GM06990 (cell line): Measurements from ENCODE around the gene ZGRF1.
"Not testable (repeated sequence)": the region's sequence is repeated elsewhere in the genome, so short reads cannot be mapped to it uniquely, and the experiment has no call there.

Experiments used
- DNase-seq: peaks from one replicate; pipeline ENCODE4 v3.0.0-alpha.2; 2011; ENCODE audit not compliant: insufficient read length; ENCODE audit errors: extremely low read depth
- H3K27me3 ChIP-seq: replicated peaks from 2 replicates; pipeline ENCODE4 v1.6.0; 2011; ENCODE audit warnings: low read length; ENCODE audit not compliant: control insufficient read depth, insufficient read depth
- H3K36me3 ChIP-seq: 2 replicates; pipeline ENCODE4 v1.5.1; 2011; ENCODE audit warnings: low read length; ENCODE audit not compliant: control insufficient read depth, insufficient read depth
- H3K4me3 ChIP-seq: replicated peaks from 2 replicates; pipeline ENCODE4 v1.5.1; 2011; ENCODE audit warnings: low read depth, mild to moderate bottlenecking, control low read depth, low read length
- TF ChIP-seq, protein P1 (sequence below): IDR thresholded peaks from 2 replicates; pipeline ENCODE4 v1.5.1; 2011; ENCODE audit warnings: low read length, control low read depth, mild to moderate bottlenecking, inconsistent platforms; ENCODE audit not compliant: insufficient read depth, poor library complexity, severe bottlenecking

Gene ZGRF1

DNA sequence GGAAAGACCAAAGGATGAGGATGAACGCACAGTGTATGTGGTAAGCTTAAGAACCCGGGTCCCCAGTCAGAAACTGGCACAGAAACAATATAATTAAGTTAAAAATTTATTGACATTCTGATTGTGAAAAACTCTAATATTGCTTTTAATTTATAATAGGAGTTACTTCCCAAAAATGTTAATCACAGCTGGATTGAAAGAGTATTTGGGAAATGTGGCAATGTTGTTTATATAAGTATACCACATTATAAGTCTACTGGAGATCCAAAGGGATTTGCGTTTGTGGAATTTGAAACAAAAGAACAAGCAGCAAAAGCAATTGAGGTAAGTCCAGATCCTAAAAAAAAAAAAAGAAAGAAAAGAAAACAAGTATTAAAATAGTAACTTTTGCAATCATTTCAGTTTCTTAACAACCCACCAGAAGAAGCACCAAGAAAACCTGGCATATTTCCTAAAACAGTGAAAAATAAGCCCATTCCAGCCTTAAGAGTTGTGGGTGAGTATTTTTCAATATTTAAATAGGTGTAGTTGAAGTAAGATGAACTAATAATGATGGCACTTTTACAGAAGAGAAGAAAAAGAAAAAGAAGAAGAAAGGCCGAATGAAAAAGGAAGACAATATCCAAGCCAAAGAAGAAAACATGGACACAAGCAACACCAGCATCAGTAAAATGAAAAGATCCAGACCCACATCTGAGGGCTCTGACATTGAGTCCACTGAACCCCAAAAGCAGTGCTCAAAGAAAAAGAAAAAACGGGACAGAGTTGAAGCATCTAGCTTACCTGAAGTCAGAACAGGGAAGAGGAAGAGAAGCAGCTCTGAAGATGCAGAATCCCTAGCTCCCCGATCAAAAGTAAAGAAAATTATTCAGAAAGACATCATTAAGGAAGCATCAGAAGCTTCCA lies 10.2 kb upstream of the ZGRF1 start:
- Histone ChIP-seq H3K36me3 (peaks cover 5% of the 10 kb centered on the region), H3K4me3 (no peak overlapping the region), H3K27me3 (no peaks in the 10 kb centered on the region)
- TF ChIP-seq, protein P1, sequence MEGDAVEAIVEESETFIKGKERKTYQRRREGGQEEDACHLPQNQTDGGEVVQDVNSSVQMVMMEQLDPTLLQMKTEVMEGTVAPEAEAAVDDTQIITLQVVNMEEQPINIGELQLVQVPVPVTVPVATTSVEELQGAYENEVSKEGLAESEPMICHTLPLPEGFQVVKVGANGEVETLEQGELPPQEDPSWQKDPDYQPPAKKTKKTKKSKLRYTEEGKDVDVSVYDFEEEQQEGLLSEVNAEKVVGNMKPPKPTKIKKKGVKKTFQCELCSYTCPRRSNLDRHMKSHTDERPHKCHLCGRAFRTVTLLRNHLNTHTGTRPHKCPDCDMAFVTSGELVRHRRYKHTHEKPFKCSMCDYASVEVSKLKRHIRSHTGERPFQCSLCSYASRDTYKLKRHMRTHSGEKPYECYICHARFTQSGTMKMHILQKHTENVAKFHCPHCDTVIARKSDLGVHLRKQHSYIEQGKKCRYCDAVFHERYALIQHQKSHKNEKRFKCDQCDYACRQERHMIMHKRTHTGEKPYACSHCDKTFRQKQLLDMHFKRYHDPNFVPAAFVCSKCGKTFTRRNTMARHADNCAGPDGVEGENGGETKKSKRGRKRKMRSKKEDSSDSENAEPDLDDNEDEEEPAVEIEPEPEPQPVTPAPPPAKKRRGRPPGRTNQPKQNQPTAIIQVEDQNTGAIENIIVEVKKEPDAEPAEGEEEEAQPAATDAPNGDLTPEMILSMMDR = no peak
- DNase-seq = no peak

DNA sequence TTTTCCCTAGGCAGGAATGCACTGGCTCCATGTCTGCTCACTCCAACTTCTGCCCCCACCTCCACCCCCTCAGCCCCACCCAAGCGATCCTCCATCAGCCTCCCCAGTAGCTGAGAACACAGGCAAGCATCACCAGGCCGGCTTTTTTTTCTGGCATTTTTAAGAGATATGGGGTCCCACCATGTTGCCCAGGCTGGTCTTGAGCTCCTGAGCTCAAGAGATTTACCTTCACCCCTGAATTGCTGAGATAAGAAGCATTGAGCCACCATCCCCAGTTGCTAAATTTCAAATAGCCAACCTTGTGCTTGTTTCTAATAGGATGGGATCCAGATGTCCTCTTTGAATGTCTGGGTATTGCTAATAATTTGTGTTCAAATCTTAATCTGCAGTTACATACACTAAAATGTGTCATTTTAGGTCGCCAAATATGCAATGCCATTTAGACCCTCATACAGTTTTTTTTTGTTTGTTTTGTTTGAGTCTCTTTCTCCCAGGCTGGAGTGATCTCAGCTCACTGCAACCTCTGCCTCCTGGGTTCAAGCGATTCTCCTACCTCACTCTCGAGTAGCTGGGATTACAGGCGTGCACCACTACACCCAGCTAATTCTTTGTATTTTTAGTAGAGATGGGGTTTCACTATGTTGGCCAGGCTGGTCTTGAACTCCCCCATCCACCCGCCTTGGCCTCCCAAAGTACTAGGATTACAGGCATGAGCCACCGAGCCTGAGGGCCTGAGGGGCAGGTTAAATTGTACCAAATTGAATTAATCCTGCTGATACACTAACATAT lies 9.0 kb upstream of the ZGRF1 start:
- no peak for DNase-seq
- peaks cover 5% of the 10 kb centered on the region for H3K36me3 ChIP-seq
- TF ChIP-seq, protein P1 = no peak
- no peak overlapping the region for H3K4me3 ChIP-seq
- H3K27me3 ChIP-seq = no peaks in the 10 kb centered on the region

DNA sequence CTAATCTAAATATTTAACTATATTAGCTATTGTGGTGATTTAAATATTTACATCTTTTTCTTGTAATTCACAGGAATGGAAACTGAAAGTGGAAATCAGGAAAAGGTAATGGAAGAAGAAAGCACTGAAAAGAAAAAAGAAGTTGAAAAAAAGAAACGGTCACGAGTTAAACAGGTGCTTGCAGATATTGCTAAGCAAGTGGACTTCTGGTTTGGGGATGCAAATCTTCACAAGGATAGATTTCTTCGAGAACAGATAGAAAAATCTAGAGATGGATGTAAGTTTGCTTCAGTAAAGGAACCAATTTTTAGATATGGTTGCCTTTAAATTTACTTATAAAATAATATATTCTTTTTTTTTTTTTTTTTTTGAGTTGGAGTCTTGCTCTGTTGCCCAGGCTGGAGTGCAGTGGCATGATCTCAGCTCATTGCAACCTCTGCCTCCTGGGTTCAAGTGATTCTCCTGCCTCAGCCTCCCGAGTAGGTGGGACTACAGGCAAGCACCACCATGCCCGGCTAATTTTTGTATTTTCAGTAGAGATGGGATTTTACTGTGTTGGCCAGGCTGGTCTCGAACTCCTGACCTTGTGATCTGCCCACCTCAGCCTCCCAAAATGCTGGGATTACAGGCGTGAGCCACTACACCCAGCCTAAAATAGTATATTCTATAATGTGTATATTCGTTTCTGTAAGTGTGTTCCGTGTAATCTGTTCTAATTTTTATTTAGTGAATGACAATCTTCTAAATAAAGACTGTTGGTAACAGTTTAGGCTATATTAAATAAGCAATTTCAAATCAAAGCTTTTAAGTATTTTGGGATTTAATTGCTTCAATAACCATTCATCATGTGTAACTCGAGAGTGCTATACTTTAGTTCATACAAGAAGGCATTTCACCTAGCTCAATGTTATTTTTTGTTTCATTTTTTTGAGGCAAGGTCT lies 8.2 kb upstream of the ZGRF1 start:
- H3K4me3 ChIP-seq, H3K36me3 ChIP-seq, DNase-seq, H3K27me3 ChIP-seq: not testable (repeated sequence)

DNA sequence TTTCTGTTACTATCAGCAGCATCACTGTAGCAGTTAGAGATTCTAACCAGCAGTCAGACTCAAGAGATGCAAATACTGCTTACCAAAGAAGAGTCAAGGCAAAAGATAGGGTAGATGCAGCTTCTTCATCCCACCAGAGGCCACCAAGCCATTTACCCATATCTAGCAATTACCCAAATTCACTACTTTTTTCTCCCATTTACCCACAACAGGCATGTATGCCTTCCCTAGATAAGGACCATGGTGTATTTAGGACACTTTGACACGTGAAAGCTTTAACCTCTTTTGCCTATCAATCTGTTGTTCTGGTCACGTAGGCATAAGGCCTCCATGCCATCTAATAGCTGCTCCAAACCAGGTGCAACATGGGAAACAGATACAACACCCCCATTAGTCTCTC lies 5.8 kb upstream of the ZGRF1 start:
- peaks cover 5% of the 10 kb centered on the region for H3K36me3 ChIP-seq
- no peak overlapping the region for H3K4me3 ChIP-seq
- H3K27me3 ChIP-seq = no peaks in the 10 kb centered on the region
- DNase-seq = no peak
- TF ChIP-seq, protein P1 = no peak

DNA sequence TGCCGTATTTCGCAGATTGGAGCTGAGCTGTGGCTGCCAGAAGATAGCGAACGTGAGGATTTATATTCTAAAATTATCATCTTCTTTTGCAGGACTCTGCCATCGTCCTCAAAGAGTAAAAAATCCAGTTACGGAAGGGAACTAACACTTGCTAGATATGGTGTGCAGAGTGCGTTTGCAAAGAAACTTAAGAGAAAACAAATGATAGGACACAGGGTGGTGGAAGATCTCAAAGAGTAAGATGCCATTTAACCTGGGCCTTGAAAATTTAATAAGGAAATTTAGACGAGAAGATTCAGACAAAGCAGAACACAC lies 800 bp upstream of the ZGRF1 start:
- peak overlapping the region; percentile 75 for H3K4me3 ChIP-seq
- TF ChIP-seq, protein P1 = no peak
- H3K36me3 ChIP-seq = no peaks in the 10 kb centered on the region; the same call in none of the 2 replicates
- DNase-seq = no peak
- no peaks in the 10 kb centered on the region for H3K27me3 ChIP-seq
